H9 (cell line): ENCODE results near the gene CLPSL1. TPM values are rescaled to one million over a fixed set of nuclear protein-coding genes. Genes with fewer than 3 reads are reported as not detected.
A peak's percentile ranks its signal among the peaks of the same experiment; 100 is the strongest.

Experiments
- DNase-seq: peaks from one replicate; pipeline ENCODE4 v3.0.0-alpha.2; 2017
- H2AFZ ChIP-seq: one replicate; pipeline ENCODE4 v1.6.1; 2013; ENCODE audit warnings: mild to moderate bottlenecking, low read length, control low read depth, moderate library complexity
- H2AK5ac ChIP-seq: 2 replicates; pipeline ENCODE4 v1.6.1; 2013; ENCODE audit warnings: low read length, control low read depth, mixed read lengths; ENCODE audit not compliant: insufficient read length
- H2BK120ac ChIP-seq: one replicate; pipeline ENCODE4 v1.6.1; 2013; ENCODE audit warnings: low read depth, mild to moderate bottlenecking, low read length, control low read depth, inconsistent platforms; ENCODE audit not compliant: poor library complexity, severe bottlenecking
- H2BK12ac ChIP-seq: 2 replicates; pipeline ENCODE4 v1.6.1; 2013; ENCODE audit warnings: low read length, control low read depth, mixed read lengths, low read depth; ENCODE audit not compliant: insufficient read length
- H2BK15ac ChIP-seq: 2 replicates; pipeline ENCODE4 v1.6.1; 2013; ENCODE audit warnings: low read depth, low read length, control low read depth
- H2BK20ac ChIP-seq: one replicate; pipeline ENCODE4 v1.6.1; 2013; ENCODE audit warnings: low read depth, mild to moderate bottlenecking, low read length, control low read depth, inconsistent platforms; ENCODE audit not compliant: poor library complexity, severe bottlenecking
- H2BK5ac ChIP-seq: 2 replicates; pipeline ENCODE4 v1.6.1; 2013; ENCODE audit warnings: low read length, control low read depth, mixed read lengths; ENCODE audit not compliant: insufficient read length
- H3K14ac ChIP-seq: 2 replicates; pipeline ENCODE4 v1.6.1; 2013; ENCODE audit warnings: low read length, control low read depth; ENCODE audit not compliant: insufficient read depth
- H3K18ac ChIP-seq: 2 replicates; pipeline ENCODE4 v1.6.1; 2013; ENCODE audit warnings: low read depth, mild to moderate bottlenecking, mixed read lengths, low read length, control low read depth; ENCODE audit not compliant: insufficient read length
- H3K23ac ChIP-seq: 2 replicates; pipeline ENCODE4 v1.6.1; 2013; ENCODE audit warnings: low read length, control low read depth, mixed read lengths, low read depth; ENCODE audit not compliant: insufficient read length
- H3K23me2 ChIP-seq: 2 replicates; pipeline ENCODE4 v1.6.1; 2013; ENCODE audit warnings: low read depth, mild to moderate bottlenecking, mixed read lengths, low read length, control low read depth; ENCODE audit not compliant: insufficient read length, poor library complexity, severe bottlenecking
- H3K27ac ChIP-seq: 2 replicates; pipeline ENCODE4 v1.5.1; 2013; ENCODE audit warnings: low read length, control low read depth, mixed read lengths, low read depth; ENCODE audit not compliant: insufficient read length
- H3K27me3 ChIP-seq: 2 replicates; pipeline ENCODE4 v1.6.1; 2013; ENCODE audit warnings: low read length, control low read depth, inconsistent platforms; ENCODE audit not compliant: insufficient read depth
- H3K4ac ChIP-seq: 2 replicates; pipeline ENCODE4 v1.6.1; 2013; ENCODE audit warnings: low read depth, mild to moderate bottlenecking, control low read depth, inconsistent platforms, low read length, moderate library complexity
- H3K4me1 ChIP-seq: 2 replicates; pipeline ENCODE4 v1.6.1; 2013; ENCODE audit warnings: low read length, control low read depth, inconsistent platforms; ENCODE audit not compliant: insufficient read depth
- H3K4me2 ChIP-seq: 2 replicates; pipeline ENCODE4 v1.6.1; 2013; ENCODE audit warnings: low read length, control low read depth, mixed read lengths; ENCODE audit not compliant: insufficient read length, insufficient read depth
- H3K56ac ChIP-seq: 2 replicates; pipeline ENCODE4 v1.6.1; 2013; ENCODE audit warnings: low read depth, mild to moderate bottlenecking, mixed read lengths, low read length, control low read depth; ENCODE audit not compliant: insufficient read length
- H3K79me1 ChIP-seq: 2 replicates; pipeline ENCODE4 v1.6.1; 2013; ENCODE audit warnings: low read depth, mild to moderate bottlenecking, moderate library complexity, low read length, control low read depth, inconsistent platforms; ENCODE audit not compliant: insufficient read depth, poor library complexity, severe bottlenecking
- H3K79me2 ChIP-seq: 2 replicates; pipeline ENCODE4 v1.6.1; 2013; ENCODE audit warnings: low read length, control low read depth, inconsistent platforms; ENCODE audit not compliant: insufficient read depth
- H3K9ac ChIP-seq: 2 replicates; pipeline ENCODE4 v1.6.1; 2013; ENCODE audit warnings: low read length, control low read depth, mixed read lengths; ENCODE audit not compliant: insufficient read length; ENCODE audit errors: extremely low read depth
- H3K9me3 ChIP-seq: one replicate; pipeline ENCODE4 v1.6.1; 2013; ENCODE audit warnings: low read depth, low read length, inconsistent platforms; ENCODE audit not compliant: control insufficient read depth
- H3T11ph ChIP-seq: one replicate; pipeline ENCODE4 v1.6.1; 2013; ENCODE audit warnings: mild to moderate bottlenecking, low read length, control low read depth, inconsistent platforms
- H4K20me1 ChIP-seq: one replicate; pipeline ENCODE4 v1.6.1; 2013; ENCODE audit not compliant: control insufficient read depth, insufficient read length, insufficient read depth
- H4K5ac ChIP-seq: 2 replicates; pipeline ENCODE4 v1.6.1; 2013; ENCODE audit warnings: low read depth, mild to moderate bottlenecking, mixed read lengths, low read length, control low read depth; ENCODE audit not compliant: insufficient read length
- H4K8ac ChIP-seq: replicated peaks from 2 replicates; pipeline ENCODE4 v1.6.1; 2013; ENCODE audit warnings: low read length, control low read depth, mixed read lengths, low read depth; ENCODE audit not compliant: insufficient read length
- H4K91ac ChIP-seq: 2 replicates; pipeline ENCODE4 v1.6.1; 2013; ENCODE audit warnings: low read depth, mild to moderate bottlenecking, moderate library complexity, mixed read lengths, low read length, control low read depth; ENCODE audit not compliant: insufficient read length
- H3K27ac Mint-ChIP-seq, 3 experiments: 2 replicates in 2 of 3; 3 replicates in 1 of 3; pipeline ENCODE4 v1.8.0; 2020 to 2021; ENCODE audit warnings: mixed read lengths in 3 of 3, mild to moderate bottlenecking in 1 of 3, moderate library complexity in 1 of 3
- H3K27me3 Mint-ChIP-seq: 2 replicates; pipeline ENCODE4 v1.8.0; 2021; ENCODE audit warnings: low read depth, mild to moderate bottlenecking, moderate library complexity, mixed read lengths
- H3K36me3 Mint-ChIP-seq, 3 experiments: 2 replicates in 2 of 3; 3 replicates in 1 of 3; pipeline ENCODE4 v1.8.0; 2020 to 2021; ENCODE audit warnings: low read depth in 3 of 3, mixed read lengths in 3 of 3; ENCODE audit not compliant: insufficient read depth in 1 of 3
- H3K4me1 Mint-ChIP-seq, 2 experiments: 2 replicates each; pipeline ENCODE4 v1.8.0; 2020; ENCODE audit warnings: mixed read lengths in 2 of 2
- H3K4me3 Mint-ChIP-seq, 2 experiments: 2 replicates in 1 of 2; 3 replicates in 1 of 2; pipeline ENCODE4 v1.8.0; 2020 to 2021; ENCODE audit warnings: mild to moderate bottlenecking in 2 of 2, mixed read lengths in 2 of 2, moderate library complexity in 1 of 2
- H3K9me3 Mint-ChIP-seq, 2 experiments: 2 replicates in 1 of 2; 3 replicates in 1 of 2; pipeline ENCODE4 v1.8.0; 2020; ENCODE audit warnings: mild to moderate bottlenecking in 2 of 2, mixed read lengths in 2 of 2, moderate library complexity in 1 of 2
- CTCF ChIP-seq: fragments of 200-600 bp; sonication (generic); conservative IDR thresholded peaks from 3 replicates; pipeline ENCODE4 v1.8.0; 2021; ENCODE audit warnings: antibody characterized with exemption, mild to moderate bottlenecking
- WGBS: extraction: QIAGEN DNeasy Blood & Tissue Kit; methylation state at CpG from one replicate; pipeline ENCODE4 v1.1.7; 2013; ENCODE audit warnings: missing lambda C conversion rate, low lambda C conversion rate, mixed read lengths; ENCODE audit not compliant: insufficient read length; ENCODE audit errors: extremely low coverage; 5-methylcytosine and 5-hydroxymethylcytosine counted together
- total RNA-seq: library from RNA; stranded (reverse); gene quantifications from 2 replicates; pipeline ENCODE4 v1.2.1, GENCODE V29; 2021

The CLPSL1 gene
- total RNA-seq, 1 experiment from 2014 or later = not detected

- H3K4me1 ChIP-seq = no peaks in the 10 kb centered on the region
- Mint-ChIP-seq H3K4me1 (peaks cover 22 to 28% of the 10 kb centered on the region in 2 experiments), H3K4me3 (no peak overlapping the region), H3K27me3 (no peaks in the 10 kb centered on the region; the same call in 1 of the 2 replicates), H3K27ac (peak overlapping the region in 1 of 3 experiments; percentile 26; a peak in 1 of 7 replicates), H3K36me3 (peaks cover 0 to 4% (median 0%) of the 10 kb centered on the region in 3 experiments; a peak in 1 of 7 replicates), H3K9me3 (peaks cover 0 to 4% of the 10 kb centered on the region in 2 experiments; a peak in 1 of 5 replicates)
- no peaks in the 10 kb centered on the region for H3K9me3 ChIP-seq
- no peaks in the 10 kb centered on the region for H3K79me2 ChIP-seq
- no peak overlapping the region for H4K8ac ChIP-seq
- no peak overlapping the region; the same call in 1 of the 2 replicates for H3K14ac ChIP-seq
- no peaks in the 10 kb centered on the region for H4K20me1 ChIP-seq
- H3K9ac ChIP-seq = no peak overlapping the region
- no peak overlapping the region for H4K5ac ChIP-seq
- no peak overlapping the region for H2BK5ac ChIP-seq
- no peak overlapping the region for H2BK12ac ChIP-seq
- no peak overlapping the region for H3K56ac ChIP-seq
- no peak for TF ChIP-seq CTCF
- no peak overlapping the region for H4K91ac ChIP-seq
- H3K4me2 ChIP-seq = no peak overlapping the region
- no peak overlapping the region for H3K27ac ChIP-seq
- H3K4ac ChIP-seq = no peak overlapping the region
- no peak overlapping the region for H3T11ph ChIP-seq
- H2BK15ac ChIP-seq = no peak overlapping the region
- no peak overlapping the region for H2BK20ac ChIP-seq
- no peaks in the 10 kb centered on the region for H3K27me3 ChIP-seq
- no CpG with 5 or more reads among the region's 23 CpGs for WGBS
- no peaks in the 10 kb centered on the region for H3K79me1 ChIP-seq
- no peak overlapping the region for H2BK120ac ChIP-seq
- no peak overlapping the region for H2AK5ac ChIP-seq
- peaks cover 9% of the 10 kb centered on the region for H3K23me2 ChIP-seq
- H2AFZ ChIP-seq = no peak overlapping the region
- DNase-seq = peak; percentile 49
- H3K23ac ChIP-seq = no peak overlapping the region
- H3K18ac ChIP-seq = no peak overlapping the region
Observed at GRCh38 chr6:35765739-35766138, 15.1 kb upstream of the CLPSL1 start.
